GM23248 (cell line): ENCODE results near the gene SLC35F3.

Experiments
- EZH2 ChIP-seq: fragments of 200-600 bp; sonication (generic); IDR thresholded peaks from 2 replicates; pipeline ENCODE4 v1.6.1; 2018; ENCODE audit warnings: antibody characterized with exemption, mild to moderate bottlenecking; ENCODE audit not compliant: insufficient read depth, poor library complexity, severe bottlenecking
- EZH2phosphoT487 ChIP-seq: fragments of 200-600 bp; sonication (generic); IDR thresholded peaks from 2 replicates; pipeline ENCODE4 v1.6.1; 2018; ENCODE audit warnings: antibody characterized with exemption, moderate library complexity, mild to moderate bottlenecking, low read depth; ENCODE audit not compliant: insufficient read depth

GRCh38 chr1:234309598-234310459 is 405.4 kb downstream of the SLC35F3 start:
- TF ChIP-seq EZH2 (no peak), EZH2phosphoT487 (no peak)
